CD14-positive monocyte (primary cell): ENCODE data around the gene JPH2. TPM values are rescaled to one million over a fixed set of nuclear protein-coding genes. Genes with fewer than 3 reads are reported as not detected.

Experiments used
- DNase-seq, 3 donors: peaks; one replicate each; pipeline ENCODE4 v3.0.0-alpha.2; 2011 to 2022
- H2AFZ ChIP-seq: 2 replicates; pipeline ENCODE4 v1.6.0; 2012; ENCODE audit warnings: mild to moderate bottlenecking, low read depth, low read length, inconsistent platforms; ENCODE audit not compliant: insufficient read depth, poor library complexity, severe bottlenecking
- H3K27ac ChIP-seq, 2 donors: 1 replicate in 1 of 2; 2 replicates in 1 of 2; pipeline ENCODE4 v1.5.1; 2012 to 2013; ENCODE audit warnings: low read length in 2 of 2, control low read depth in 1 of 2, inconsistent platforms in 1 of 2, low read depth in 1 of 2, mild to moderate bottlenecking in 1 of 2
- H3K27me3 ChIP-seq, 2 donors: one replicate each; pipeline versions ENCODE4 v1.6.0 to v1.6.1; 2011 to 2013; ENCODE audit warnings: low read length in 2 of 2; ENCODE audit not compliant: control insufficient read depth in 2 of 2, insufficient read depth in 2 of 2
- H3K36me3 ChIP-seq, 2 donors: replicated peaks in 1 of 2; 1 replicate in 1 of 2; 2 replicates in 1 of 2; pipeline versions ENCODE4 v1.5.1 to v1.6.1; 2012 to 2013; ENCODE audit warnings: low read length in 2 of 2, control low read depth in 1 of 2, inconsistent platforms in 1 of 2, mild to moderate bottlenecking in 1 of 2; ENCODE audit not compliant: insufficient read depth in 2 of 2, control insufficient read depth in 1 of 2
- H3K4me1 ChIP-seq, 2 donors: 1 replicate in 1 of 2; 2 replicates in 1 of 2; pipeline versions ENCODE4 v1.5.1 to v1.6.1; 2012 to 2013; ENCODE audit warnings: low read length in 2 of 2, control low read depth in 1 of 2, inconsistent platforms in 1 of 2, mild to moderate bottlenecking in 1 of 2, moderate library complexity in 1 of 2; ENCODE audit not compliant: insufficient read depth in 2 of 2, control insufficient read depth in 1 of 2
- H3K4me2 ChIP-seq: replicated peaks from 2 replicates; pipeline ENCODE3; 2012; ENCODE audit warnings: low read length, moderate library complexity, mild to moderate bottlenecking; ENCODE audit not compliant: poor library complexity, severe bottlenecking; ENCODE audit errors: extremely low read depth
- H3K4me3 ChIP-seq, 3 experiments: fragments of 200-600 bp in 1 of 3; sonication (generic) in 1 of 3; replicated peaks in 1 of 3; 1 replicate in 2 of 3; 2 replicates in 1 of 3; pipeline ENCODE4 v1.5.1; 2011 to 2013; ENCODE audit warnings: low read length in 3 of 3, mild to moderate bottlenecking in 3 of 3, control low read depth in 2 of 3, low read depth in 2 of 3, inconsistent platforms in 1 of 3, moderate library complexity in 1 of 3
- H3K79me2 ChIP-seq: 2 replicates; pipeline ENCODE4 v1.6.0; 2012; ENCODE audit warnings: mild to moderate bottlenecking, control low read depth, inconsistent platforms, low read length, moderate library complexity; ENCODE audit not compliant: insufficient read depth
- H3K9ac ChIP-seq: 2 replicates; pipeline ENCODE4 v1.6.0; 2017; ENCODE audit warnings: low read length, mild to moderate bottlenecking; ENCODE audit not compliant: insufficient read depth, poor library complexity, severe bottlenecking
- H3K9me3 ChIP-seq, 2 donors: replicated peaks in 1 of 2; 1 replicate in 1 of 2; 2 replicates in 1 of 2; pipeline versions ENCODE4 v1.5.1 to v1.6.1; 2012 to 2013; ENCODE audit warnings: low read length in 2 of 2, control low read depth in 1 of 2; ENCODE audit not compliant: control insufficient read depth in 1 of 2, insufficient read depth in 1 of 2
- H4K20me1 ChIP-seq: 2 replicates; pipeline ENCODE4 v1.6.0; 2012; ENCODE audit warnings: mild to moderate bottlenecking, low read length, control low read depth, moderate library complexity; ENCODE audit not compliant: insufficient read depth
- H3K27ac Mint-ChIP-seq, 7 donors: one replicate each; pipeline ENCODE4 v1.8.0; 2020; ENCODE audit warnings: mild to moderate bottlenecking in 7 of 7, mixed read lengths in 7 of 7, moderate library complexity in 6 of 7, inconsistent platforms in 2 of 7
- H3K27me3 Mint-ChIP-seq, 3 donors: one replicate each; pipeline ENCODE4 v1.8.0; 2021 to 2022; ENCODE audit warnings: low read depth in 3 of 3, mild to moderate bottlenecking in 3 of 3, mixed read lengths in 3 of 3, moderate library complexity in 3 of 3, inconsistent platforms in 1 of 3
- H3K36me3 Mint-ChIP-seq, 2 donors: one replicate each; pipeline ENCODE4 v1.8.0; 2020; ENCODE audit warnings: mixed read lengths in 2 of 2, inconsistent platforms in 1 of 2, mild to moderate bottlenecking in 1 of 2
- H3K4me1 Mint-ChIP-seq: one replicate; pipeline ENCODE4 v1.8.0; 2020; ENCODE audit warnings: mild to moderate bottlenecking, mixed read lengths
- H3K4me3 Mint-ChIP-seq, 2 donors: one replicate each; pipeline ENCODE4 v1.8.0; 2020; ENCODE audit warnings: mild to moderate bottlenecking in 2 of 2, mixed read lengths in 2 of 2, moderate library complexity in 1 of 2
- H3K9me3 Mint-ChIP-seq, 7 donors: one replicate each; pipeline ENCODE4 v1.8.0; 2020 to 2022; ENCODE audit warnings: mixed read lengths in 7 of 7, mild to moderate bottlenecking in 6 of 7, moderate library complexity in 6 of 7, inconsistent platforms in 2 of 7
- WGBS: methylation state at CpG from one replicate; pipeline ENCODE4 v1.1.5; 2013; ENCODE audit warnings: missing lambda C conversion rate; ENCODE audit not compliant: insufficient coverage; 5-methylcytosine and 5-hydroxymethylcytosine counted together
- intact Hi-C, 2 donors: fragments of 100-400 bp; cut with micrococcal nuclease; formaldehyde crosslinking; loops; one replicate each; pipeline versions ENCODE4 v1.15.0 to v1.15.1; 2023
- polyA plus RNA-seq, 3 donors: library from polyadenylated mRNA; depleted of rRNA in 1 of 3; unstranded in 2 of 3; stranded (reverse) in 1 of 3; fragments of 300-500 nt in 2 of 3; fragments of >200 nt in 1 of 3; fragmentation: Illumina TruSeq in 2 of 3; gene quantifications; 1 replicate in 2 of 3; 2 replicates in 1 of 3; pipeline ENCODE4 v1.2.3, GENCODE V29; 2012 to 2021
- TF ChIP-seq, protein P1 (sequence below): fragments of 200-600 bp; IDR thresholded peaks from one replicate; pipeline ENCODE4 v1.8.0; 2022; ENCODE audit warnings: antibody characterized with exemption, mild to moderate bottlenecking

Gene JPH2
- polyA plus RNA-seq, 3 donors: not detected

GRCh38 chr20:44183282-44183681 is 3.7 kb downstream of the JPH2 start:
- no peak overlapping the region for H3K4me3 ChIP-seq
- peaks cover 0 to 4% of the 10 kb centered on the region in 2 donors for H3K4me1 ChIP-seq
- no peak overlapping the region for H3K27ac ChIP-seq
- Mint-ChIP-seq H3K27ac (no peak overlapping the region), H3K4me3 (no peak overlapping the region), H3K4me1 (peaks cover 12% of the 10 kb centered on the region), H3K27me3 (peaks cover 35 to 57% (median 45%) of the 10 kb centered on the region in 3 donors), H3K36me3 (no peaks in the 10 kb centered on the region), H3K9me3 (peaks cover 0 to 2% (median 0%) of the 10 kb centered on the region in 7 donors)
- no peaks in the 10 kb centered on the region for H3K79me2 ChIP-seq
- H3K9ac ChIP-seq: no peak overlapping the region
- H2AFZ ChIP-seq: no peak overlapping the region
- TF ChIP-seq, protein P1, sequence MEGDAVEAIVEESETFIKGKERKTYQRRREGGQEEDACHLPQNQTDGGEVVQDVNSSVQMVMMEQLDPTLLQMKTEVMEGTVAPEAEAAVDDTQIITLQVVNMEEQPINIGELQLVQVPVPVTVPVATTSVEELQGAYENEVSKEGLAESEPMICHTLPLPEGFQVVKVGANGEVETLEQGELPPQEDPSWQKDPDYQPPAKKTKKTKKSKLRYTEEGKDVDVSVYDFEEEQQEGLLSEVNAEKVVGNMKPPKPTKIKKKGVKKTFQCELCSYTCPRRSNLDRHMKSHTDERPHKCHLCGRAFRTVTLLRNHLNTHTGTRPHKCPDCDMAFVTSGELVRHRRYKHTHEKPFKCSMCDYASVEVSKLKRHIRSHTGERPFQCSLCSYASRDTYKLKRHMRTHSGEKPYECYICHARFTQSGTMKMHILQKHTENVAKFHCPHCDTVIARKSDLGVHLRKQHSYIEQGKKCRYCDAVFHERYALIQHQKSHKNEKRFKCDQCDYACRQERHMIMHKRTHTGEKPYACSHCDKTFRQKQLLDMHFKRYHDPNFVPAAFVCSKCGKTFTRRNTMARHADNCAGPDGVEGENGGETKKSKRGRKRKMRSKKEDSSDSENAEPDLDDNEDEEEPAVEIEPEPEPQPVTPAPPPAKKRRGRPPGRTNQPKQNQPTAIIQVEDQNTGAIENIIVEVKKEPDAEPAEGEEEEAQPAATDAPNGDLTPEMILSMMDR: no peak
- H3K4me2 ChIP-seq: no peak overlapping the region
- intact Hi-C loops: loop anchor here in 1 of 2 donors (10.0 kb wide), 1 partner anchor 68 kb away; no protein-coding TSS in a partner anchor
- H3K9me3 ChIP-seq: peaks cover 0 to 12% of the 10 kb centered on the region in 2 donors
- DNase-seq: no peak
- H4K20me1 ChIP-seq: no peaks in the 10 kb centered on the region
- H3K36me3 ChIP-seq: no peaks in the 10 kb centered on the region
- peaks cover 18 to 47% of the 10 kb centered on the region in 2 donors for H3K27me3 ChIP-seq
- WGBS: 86% methylated on average over 6 of the region's 7 CpGs

GRCh38 chr20:44182863-44183262 is 4.1 kb downstream of the JPH2 start:
- no peak overlapping the region for H3K4me2 ChIP-seq
- Mint-ChIP-seq H3K27ac (no peak overlapping the region), H3K4me1 (peaks cover 8% of the 10 kb centered on the region), H3K4me3 (no peak overlapping the region), H3K27me3 (peaks cover 32 to 53% (median 41%) of the 10 kb centered on the region in 3 donors), H3K36me3 (no peaks in the 10 kb centered on the region), H3K9me3 (peaks cover 0 to 2% (median 0%) of the 10 kb centered on the region in 7 donors)
- TF ChIP-seq, protein P1: no peak
- peaks cover 13 to 43% of the 10 kb centered on the region in 2 donors for H3K27me3 ChIP-seq
- WGBS: 86% methylated on average over 1 of the region's 3 CpGs
- H3K9me3 ChIP-seq: peaks cover 0 to 12% of the 10 kb centered on the region in 2 donors
- H3K9ac ChIP-seq: no peak overlapping the region
- no peaks in the 10 kb centered on the region for H3K79me2 ChIP-seq
- no peak overlapping the region for H3K4me3 ChIP-seq
- H3K27ac ChIP-seq: no peak overlapping the region
- DNase-seq: no peak
- no peak overlapping the region for H2AFZ ChIP-seq
- no peaks in the 10 kb centered on the region for H4K20me1 ChIP-seq
- no peaks in the 10 kb centered on the region for H3K36me3 ChIP-seq
- intact Hi-C loops: loop anchor here in 1 of 2 donors (10.0 kb wide), 1 partner anchor 68 kb away; no protein-coding TSS in a partner anchor
- H3K4me1 ChIP-seq: peaks cover 0 to 4% of the 10 kb centered on the region in 2 donors
